GM21526 (cell line): ENCODE data around the gene CFAP74.
"Not testable (repeated sequence)": the region's sequence is repeated elsewhere in the genome, so short reads cannot be mapped to it uniquely, and the experiment has no call there.

ENCODE experiments used
- ATAC-seq: cut with Tn5 transposase; IDR thresholded peaks from one replicate; pipeline ENCODE4 v1.9.1; 2021; ENCODE audit warnings: moderate library complexity; ENCODE audit not compliant: unreplicated experiment, low FRiP score

CFAP74 gene

DNA sequence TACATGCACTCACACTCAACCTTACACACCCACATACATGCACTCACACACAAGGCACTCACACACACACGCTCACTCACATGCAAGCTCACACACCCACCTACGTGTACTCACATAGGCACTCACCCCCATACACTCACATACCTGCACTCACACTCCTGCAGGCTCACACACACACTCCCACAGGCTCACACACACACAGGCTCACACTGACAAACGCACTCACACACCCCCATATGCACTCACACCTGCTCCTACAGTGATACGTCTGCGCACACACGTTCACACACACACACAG, 65.4 kb downstream of the CFAP74 start:
- no peak for ATAC-seq

DNA sequence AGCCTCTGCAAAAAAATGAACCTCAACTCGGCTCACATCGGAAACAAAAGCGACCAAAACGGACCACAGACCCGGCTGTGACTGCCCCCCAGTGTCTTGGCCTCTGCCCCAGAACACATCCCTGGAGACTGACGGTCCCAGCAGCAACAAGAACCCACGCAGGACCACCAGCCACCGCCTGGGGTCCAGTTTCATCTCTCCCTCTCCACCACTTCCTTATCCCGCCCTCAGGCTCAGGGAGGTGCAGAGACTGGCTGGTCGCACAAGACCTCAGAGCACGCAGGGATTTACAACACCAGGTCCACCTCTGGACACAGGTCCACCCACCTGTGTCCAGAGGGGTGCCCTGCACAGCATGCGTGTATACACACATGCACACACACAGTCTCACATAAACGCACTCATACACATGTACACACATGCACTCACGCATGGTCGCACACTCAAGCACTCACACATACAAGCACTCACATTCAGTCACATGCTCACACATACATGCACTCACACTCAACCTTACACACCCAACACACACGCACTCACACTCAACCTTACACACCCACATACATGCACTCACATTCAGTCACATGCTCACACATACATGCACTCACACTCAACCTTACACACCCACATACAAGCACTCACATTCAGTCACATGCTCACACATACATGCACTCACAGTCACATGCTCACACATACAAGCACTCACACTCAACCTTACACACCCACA, 65.9 kb downstream of the CFAP74 start:
- no peak for ATAC-seq

DNA sequence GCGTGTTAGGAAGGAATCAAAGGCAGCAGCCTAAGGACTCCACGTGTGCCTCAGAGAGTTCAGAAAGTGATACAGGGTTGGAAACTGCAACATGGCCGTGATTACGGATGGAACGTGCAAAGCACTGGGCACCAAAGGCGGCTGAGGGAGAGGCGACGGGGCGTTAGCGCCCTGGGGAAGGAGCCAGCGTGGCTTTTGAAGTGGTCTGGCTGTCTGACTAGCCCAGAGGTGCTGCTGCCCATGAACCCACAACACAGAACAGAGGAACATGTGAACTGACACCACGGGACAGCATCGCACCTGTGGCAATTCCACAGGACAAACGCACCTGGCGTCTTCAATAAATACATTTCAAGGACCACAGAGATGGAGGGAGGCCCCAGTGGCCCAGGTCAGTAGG, 66.5 kb downstream of the CFAP74 start:
- ATAC-seq = no peak

DNA sequence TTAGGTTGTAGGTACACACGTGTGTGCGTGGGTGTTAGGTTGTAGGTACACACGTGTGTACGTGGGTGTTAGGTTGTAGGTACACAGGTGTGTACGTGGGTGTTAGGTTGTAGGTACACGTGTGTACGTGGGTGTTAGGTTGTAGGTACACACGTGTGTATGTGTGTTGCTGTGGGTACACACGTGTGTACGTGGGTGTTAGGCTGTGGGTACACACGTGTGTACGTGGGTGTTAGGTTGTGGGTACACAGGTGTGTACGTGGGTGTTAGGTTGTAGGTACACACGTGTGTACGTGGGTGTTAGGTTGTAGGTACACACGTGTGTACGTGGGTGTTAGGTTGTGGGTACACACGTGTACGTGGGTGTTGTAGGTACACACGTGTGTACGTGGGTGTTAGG, 68.7 kb downstream of the CFAP74 start:
- not testable (repeated sequence) for ATAC-seq

DNA sequence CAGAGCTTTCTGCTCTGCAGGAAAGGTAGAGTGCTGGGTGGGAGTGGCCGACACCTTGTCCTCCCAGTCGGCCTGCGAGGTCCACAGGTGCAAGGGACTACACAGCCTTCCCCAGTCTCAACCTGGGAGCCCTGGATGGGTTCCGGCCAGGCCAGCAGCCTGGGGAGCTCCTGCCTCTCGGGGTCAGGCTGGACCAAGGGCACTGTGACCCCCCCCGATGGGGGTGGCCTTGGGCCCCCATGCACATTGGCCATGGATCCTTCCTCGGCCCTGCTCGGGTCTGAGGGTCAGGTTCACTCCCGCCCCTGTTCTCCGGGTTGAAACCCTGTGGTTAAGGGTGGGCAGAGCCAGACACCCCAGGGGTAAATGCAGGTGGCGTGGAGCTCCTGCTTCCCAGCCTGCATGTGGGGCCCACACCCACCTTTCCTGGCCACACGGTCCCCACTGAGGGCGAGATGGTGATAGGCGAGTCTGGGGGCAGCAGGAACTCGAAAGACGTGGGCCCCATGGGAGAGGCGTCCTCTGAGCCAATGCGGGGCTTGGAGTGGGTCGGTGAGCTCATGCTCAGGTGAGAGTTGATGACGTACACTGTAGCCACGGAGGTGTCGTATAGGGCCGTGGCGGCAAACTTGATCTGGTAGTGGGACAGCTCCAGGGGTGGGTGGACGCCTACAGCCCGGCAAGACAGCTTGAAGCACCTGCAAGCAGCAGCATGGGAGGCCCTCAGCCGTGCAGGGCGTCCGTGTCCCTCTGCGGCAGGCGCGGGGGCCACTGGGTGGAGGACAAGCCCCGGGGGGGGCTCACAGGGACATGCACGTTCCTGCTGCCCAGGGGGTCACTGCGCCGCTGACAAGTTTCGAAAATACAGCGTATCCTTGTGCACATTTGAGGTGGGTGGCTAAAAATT, 73.7 kb downstream of the CFAP74 start:
- ATAC-seq = no peak

DNA sequence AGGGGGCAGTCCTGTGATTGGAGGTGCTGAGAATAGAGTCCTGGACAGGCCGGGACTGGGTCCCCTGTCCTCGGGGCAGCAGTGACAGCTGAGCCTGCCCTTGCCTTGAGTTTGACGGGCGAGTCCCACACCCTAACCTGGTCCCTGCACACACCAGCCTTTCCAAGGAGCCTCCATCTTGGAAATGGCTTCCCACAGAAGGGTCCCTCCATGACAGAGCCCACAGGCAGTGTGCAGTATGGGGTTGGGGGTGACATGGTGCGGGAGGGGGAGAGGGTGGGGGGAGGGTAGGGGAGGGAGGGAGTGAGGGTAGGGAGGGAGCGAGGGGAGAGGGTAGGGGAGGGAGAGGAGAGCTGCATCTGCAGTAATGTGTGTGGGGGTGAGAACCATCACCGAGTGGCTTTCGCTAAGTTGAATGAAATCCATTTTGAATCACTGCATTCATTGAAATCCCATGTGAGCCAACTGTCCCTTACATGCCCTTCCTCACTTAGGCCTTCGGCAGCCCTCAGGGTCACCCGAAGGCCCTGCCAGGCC, 74.4 kb downstream of the CFAP74 start:
- ATAC-seq = no peak

DNA sequence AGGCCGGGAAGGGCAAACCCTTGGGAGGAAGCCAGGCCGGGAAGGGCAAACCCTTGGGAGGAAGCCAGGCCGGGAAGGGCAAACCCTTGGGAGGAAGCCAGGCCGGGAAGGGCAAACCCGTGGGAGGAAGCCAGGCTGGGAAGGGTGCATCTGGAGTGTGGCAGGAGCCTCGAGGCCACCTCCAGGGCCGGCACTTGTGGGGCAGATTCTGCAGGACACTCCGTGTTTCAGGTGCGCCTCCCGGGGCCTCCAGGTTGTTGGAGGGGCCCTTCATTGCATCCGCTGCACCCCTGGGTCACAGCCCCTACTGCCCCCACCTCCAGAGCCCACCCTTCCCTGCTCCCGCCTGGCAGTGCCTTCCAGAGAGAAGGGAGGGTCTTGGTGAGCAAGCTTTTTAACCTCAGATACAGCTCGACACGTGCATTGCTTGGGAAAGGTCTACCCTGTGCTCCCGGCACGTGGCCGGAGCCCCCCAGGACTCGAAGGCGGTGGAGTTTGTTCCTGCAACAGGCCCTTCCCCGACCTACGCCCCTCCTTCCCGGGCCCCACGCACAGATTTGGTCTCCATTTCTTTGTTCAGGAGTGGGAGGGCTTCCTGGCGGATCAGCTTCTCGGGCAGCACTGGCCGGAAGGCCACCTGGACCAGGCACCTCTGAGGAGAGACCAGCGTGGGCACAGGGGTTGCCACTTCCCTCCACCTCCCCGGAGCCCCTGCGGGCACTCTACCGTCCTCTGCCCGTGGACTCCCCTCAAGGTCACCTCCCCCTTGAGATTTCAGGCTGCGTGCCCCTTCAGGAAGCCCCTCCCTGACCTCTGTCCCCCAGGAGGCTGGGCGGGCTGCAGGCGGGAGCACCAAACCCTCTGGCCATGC, 75.1 kb downstream of the CFAP74 start:
- ATAC-seq = no peak

DNA sequence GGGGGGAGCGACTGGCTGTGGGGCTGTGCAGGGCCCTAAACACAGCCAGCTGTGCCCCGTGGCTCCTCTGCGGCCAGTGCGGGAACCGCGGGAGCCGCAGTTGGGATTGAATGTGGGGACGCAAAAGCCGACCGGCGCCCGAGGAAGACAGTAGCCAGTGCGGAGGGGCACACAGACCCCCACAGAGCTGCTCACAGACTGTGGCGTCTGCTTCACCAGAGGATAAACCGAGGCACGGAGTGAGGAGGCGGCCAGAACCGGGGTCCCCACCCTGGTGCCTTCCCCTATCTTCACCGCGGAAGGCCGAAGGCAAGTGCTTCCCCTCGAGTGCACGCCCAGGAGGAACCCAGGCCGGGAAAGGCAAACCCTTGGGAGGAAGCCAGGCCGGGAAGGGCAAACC, 75.8 kb downstream of the CFAP74 start:
- no peak for ATAC-seq

DNA sequence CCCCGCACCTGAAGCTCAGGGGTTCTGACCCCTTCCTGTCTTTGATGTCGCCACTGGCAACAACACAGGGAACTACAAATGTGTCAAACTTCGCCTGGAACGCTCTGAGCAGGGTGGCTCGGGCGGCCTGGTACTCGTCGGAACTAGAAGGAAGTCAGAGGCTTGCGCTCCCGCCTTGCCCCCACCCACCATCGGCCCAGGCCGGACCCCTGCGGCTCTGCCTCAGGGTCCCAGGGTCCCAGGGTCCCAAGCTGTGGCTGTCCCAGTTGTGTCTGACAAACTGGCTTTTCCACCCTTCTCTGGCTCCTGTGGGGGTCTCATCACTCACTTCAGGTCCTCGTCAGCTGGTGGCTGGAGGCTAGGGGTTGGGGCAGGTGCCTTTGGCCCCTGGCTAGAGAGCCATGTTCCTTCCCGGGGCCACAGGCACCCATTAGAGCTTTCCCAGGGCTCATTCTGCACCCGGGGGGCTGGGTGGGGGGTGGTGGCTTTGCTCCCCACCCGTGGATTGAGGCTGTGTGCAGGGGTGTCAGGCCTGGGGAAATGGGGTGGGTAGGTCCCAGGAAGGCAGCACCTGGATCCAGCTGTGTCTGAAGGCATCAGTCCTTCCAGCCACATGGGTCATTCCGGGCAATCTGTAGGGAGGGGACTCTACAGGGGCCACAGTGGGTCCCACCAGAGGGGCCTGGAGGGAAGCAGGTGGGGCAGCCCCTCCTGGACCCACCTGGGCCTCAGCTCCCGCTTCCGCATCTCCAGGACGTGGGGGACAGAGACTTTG, 76.5 kb downstream of the CFAP74 start:
- ATAC-seq = no peak

DNA sequence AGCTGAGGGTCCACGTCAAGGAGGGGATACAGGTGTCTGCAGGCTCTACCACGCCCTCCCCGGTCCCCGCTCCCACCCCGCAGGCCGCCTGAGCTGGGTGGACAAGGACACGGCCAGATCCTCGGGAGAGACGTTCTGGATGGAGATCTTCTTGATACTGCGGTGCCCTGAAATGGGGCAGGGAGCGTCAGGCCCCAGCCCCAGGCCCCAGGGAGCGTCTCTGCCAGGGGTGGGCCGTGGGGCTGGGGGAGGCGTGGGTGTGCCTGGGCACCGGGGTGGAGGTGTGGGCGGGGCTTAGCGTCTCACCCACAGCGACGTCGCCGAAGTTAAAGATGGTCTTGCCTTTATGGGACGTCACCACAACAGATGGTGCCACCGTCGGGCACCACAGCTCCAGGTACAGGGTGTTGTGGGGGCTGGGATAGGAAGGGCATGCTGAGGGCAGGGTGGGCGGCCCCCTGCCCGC, 77.2 kb downstream of the CFAP74 start:
- no peak for ATAC-seq

DNA sequence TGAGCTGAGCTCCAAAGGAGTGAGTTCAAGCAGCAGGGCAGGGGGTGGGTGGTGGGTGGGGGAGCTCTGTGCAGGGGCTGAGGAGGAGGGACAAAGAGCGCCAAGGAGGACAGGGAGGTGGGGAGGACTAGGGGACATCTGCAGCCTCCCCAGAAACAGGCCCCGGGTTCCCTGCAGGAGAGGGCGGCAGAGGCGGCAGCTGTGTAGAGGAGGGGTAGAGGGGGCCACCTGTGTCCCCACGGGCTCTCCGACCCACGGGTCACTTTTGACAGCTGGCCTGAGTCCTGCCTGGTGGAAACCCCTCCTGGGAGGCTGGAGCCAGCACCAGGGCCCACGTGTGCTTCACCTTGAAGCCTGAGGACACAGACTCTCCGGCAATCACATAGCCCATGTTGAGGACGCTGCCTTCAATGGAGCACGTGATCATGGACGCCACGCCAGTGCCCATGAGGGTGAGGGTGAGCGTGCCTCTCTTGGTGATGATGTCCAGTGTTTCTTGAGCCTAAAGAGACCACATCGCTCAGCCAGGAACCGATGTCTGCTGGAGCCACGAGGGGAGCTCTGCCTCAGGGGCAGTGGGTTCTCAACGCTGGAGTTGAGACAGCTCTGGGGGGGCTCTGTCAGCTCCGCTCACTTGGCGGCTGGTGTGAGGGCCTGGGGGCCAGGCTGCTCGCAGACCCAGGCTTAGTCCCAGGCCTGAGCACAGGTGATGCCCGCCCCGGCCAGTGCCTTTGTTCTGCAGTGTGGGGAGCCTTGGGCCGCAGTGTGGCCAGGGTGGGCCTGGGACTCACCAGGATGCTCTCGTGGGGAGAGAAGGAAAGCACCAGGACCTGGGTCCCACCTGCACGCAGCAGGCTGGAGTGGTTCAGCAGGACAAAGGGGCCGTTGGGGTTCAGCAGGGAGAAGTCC, 77.9 kb downstream of the CFAP74 start:
- no peak for ATAC-seq

DNA sequence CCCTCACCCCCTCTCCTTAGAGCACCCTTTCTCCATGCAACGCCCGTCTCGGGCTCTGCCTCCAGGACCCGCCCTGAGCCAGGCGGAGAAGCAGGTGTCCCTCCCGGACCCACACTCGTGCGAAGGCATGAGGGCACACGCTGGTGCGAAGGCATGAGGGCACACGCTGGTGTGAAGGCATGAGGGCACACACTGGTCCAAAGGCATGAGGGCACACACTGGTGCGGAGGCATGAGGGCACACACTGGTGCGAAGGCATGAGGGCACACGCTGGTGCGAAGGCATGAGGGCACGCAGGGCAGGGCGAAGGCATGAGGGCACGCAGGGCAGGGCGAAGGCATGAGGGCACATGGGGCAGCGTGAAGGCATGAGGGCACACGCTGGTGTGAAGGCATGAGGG, 78.7 kb downstream of the CFAP74 start:
- ATAC-seq = no peak

DNA sequence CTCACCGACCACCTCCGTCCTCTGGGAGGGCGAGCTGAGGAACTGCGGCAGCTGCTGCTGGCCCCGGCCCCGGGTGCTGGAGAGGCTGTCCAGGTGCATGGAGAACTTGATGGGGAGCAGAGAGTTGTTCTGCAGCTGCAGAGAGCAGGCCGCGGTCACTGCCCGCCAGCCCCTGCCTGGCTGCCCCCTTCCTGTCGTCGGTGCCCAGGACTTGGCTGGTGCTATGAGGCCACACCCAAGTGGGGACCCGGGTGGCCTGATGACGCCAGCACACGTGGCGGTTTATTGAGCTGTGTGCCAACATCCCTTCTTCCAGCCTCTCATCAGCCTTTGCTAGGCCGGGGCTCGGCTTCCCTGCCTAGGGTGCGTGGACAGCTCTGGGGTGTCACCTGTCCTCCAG, 79.2 kb downstream of the CFAP74 start:
- no peak for ATAC-seq

DNA sequence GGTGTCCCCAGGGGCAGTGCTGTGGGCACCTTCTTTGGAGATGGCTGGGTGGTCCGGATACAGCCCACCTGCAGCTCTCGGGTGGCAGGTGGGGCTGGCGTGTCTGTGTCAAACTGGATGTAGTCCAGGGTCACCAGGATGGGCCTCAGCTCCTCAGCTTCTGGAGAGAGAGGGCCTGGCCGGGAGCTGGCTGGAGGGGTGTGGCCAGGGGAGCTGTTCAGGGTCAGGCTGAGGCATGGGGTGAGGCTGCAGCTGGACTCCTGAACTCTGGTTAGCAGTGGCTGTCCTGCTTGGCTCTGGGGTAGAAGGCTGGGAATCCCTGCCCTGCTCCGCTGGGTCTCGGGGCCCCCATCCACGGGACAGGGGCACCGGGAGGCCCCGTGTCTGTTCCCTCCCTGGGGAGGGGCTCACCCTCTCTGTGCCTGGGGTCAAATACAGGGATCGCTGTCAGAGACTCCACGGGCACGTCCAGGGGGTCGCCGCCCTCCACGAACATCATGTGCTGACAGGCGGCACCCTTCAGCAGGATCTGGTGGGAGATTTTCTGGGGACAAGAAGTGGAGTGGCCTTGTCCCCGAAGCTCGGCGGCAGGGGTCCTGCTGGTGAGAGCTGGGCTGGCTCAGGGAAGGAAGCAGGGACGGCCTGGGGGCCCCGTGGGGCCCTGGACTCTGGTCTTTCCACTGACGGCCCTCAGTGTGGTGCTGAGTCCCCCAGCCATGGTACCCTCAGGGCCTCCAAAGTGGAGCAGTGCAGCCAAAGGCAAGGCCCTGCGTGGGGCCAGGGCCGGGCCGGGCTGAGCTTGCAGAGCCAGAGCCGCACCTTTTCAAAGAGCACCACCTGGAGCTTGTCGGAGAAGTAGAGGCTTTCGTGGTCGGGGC, 80.4 kb downstream of the CFAP74 start:
- ATAC-seq = no peak

DNA sequence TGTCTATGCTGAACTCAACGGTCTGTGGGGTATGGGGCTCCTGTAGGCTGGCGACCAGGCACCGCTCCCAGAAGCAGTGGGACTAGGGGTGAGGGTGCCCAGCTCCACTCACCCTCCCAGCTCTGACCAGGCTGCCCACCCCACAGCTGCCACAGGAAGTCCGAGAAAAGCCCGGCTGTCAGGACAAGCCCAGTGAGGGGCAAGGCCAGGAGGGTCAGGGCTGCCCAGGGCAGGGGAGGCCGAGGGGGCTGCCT, 81.0 kb downstream of the CFAP74 start:
- no peak for ATAC-seq

DNA sequence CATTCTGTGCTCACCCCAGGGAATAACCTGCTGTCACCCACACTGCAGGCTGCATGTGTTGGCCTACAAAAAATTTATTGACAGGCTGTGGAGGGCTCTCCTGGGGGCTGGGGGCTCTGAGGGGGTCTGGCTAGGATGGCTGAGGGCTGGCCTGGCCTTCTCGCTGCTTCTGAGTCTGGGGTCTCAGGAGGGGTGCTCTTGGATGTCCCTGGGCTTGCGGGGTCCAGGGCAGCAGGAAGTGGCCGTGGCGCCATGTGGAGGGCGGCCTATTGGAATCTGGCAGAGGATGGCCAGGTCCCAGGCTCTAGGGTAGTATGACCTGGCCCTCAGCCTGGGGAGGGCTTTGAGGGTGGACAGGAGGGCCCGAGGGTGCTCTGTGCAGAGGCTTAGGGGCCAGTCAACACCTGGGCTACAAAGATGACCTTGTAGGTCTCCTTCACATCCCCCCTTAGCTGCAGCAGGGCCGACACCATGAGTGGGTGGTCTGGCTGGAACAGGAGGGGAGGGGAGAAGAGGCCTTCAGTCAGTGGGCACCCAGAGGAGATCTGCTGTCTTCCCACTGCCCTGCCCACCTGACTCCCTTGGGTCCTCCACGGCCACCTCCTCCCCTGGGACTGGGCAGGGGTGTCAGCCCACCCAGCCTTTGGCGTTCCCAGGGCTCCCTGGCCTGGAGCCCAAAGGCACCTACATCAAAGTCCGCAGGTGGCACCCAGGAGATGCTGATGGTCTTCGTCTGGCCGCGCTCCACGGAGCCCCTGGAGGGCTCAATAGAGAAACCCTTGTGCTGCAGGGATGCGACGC, 81.5 kb downstream of the CFAP74 start:
- ATAC-seq = no peak

DNA sequence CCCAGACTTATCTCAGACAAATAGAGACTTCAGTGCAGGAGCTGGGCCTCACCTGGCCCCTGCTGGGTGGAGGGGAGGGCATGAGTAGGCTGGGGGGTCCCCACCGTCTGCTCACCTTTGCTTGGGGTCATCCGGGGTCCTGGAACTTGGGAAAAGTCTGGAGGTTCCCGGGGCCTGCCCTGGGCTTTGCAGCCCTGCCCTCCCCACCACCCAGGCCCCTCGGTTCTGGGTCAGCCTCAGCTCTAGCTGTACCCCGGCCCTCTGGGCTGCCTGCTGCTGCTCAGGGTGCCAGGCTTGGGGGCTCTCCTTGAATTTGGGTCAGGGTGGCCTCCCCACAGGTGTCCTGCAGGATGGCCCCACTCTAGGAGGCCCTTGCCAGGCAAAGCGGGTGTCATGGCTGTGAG, 82.1 kb downstream of the CFAP74 start:
- no peak for ATAC-seq
